ENCODE measurements around the gene FOXJ1. TPM values are rescaled to one million over a fixed set of nuclear protein-coding genes. Genes with fewer than 3 reads are reported as not detected.

Gene FOXJ1
- total and polyA plus RNA-seq, 2 of the 13 experiments (the other 11 are each of a cell fraction or from before 2014, with no cell fraction given), result 0.98 to 1.6 TPM

- TF ChIP-seq DRAP1 (CRISPR knock-in tag; IDR thresholded peaks at IDR 0.05), result peak; percentile 42; the same call in 1 of the 2 replicates
- 0 out of 2 replicates have a peak, but pooled peaks have one; percentile 30 for TF ChIP-seq ZNF567 (CRISPR knock-in tag; IDR thresholded peaks at IDR 0.05; ENCODE audit: borderline replicate concordance)
- no peak for TF ChIP-seq ZNF713 (CRISPR knock-in tag; IDR thresholded peaks at IDR 0.05)
- 0 out of 2 replicates have a peak, but pooled peaks have one; percentile 12 for TF ChIP-seq HIC2 (CRISPR knock-in tag; IDR thresholded peaks at IDR 0.05; ENCODE audit: low read depth)
- no peak; the same call in 1 of the 2 replicates for TF ChIP-seq ZNF317 (CRISPR knock-in tag; IDR thresholded peaks at IDR 0.05)
- no peak for TF ChIP-seq ZNF850 (CRISPR knock-in tag; conservative IDR thresholded peaks at IDR 0.05)
- peak; percentile 61 for TF ChIP-seq GABPB1 (CRISPR knock-in tag; IDR thresholded peaks at IDR 0.05)
- no peak for TF ChIP-seq EZH2 (conservative IDR thresholded peaks at IDR 0.05; ENCODE audit: low read depth, low read length)
- TF ChIP-seq SRF (IDR thresholded peaks at IDR 0.05; ENCODE audit: low read depth, low read length), result 0 out of 2 replicates have a peak, but pooled peaks have one; percentile 15
- no peak for TF ChIP-seq ZNF362 (CRISPR knock-in tag; IDR thresholded peaks at IDR 0.05; ENCODE audit: borderline replicate concordance)
- TF ChIP-seq KLF9 (CRISPR knock-in tag; IDR thresholded peaks at IDR 0.05; ENCODE audit: low read depth), result no peak
- TF ChIP-seq ETV5 (CRISPR knock-in tag; IDR thresholded peaks at IDR 0.05; ENCODE audit: borderline replicate concordance), result peak; percentile 91
- no peak for TF ChIP-seq HMGA1 (CRISPR knock-in tag; conservative IDR thresholded peaks at IDR 0.05)
- TF ChIP-seq FOXC1 (CRISPR knock-in tag; IDR thresholded peaks at IDR 0.05; ENCODE audit: borderline replicate concordance), result no peak
- TF ChIP-seq ZNF282 (IDR thresholded peaks at IDR 0.05; ENCODE audit: partially characterized antibody), result no peak
- no peak for TF ChIP-seq CSRNP1 (CRISPR knock-in tag; IDR thresholded peaks at IDR 0.05)
- TF ChIP-seq ZNF615 (CRISPR knock-in tag; IDR thresholded peaks at IDR 0.05; ENCODE audit: borderline replicate concordance), result no peak
- TF ChIP-seq RERE (CRISPR knock-in tag; IDR thresholded peaks at IDR 0.05; ENCODE audit: low read depth), result peak; percentile 45; the same call in 1 of the 2 replicates
These were observed 8.3 kb downstream of the FOXJ1 start (continued) for GRCh38 chr17:76132574-76133338.
